GM23338 (cell line): ENCODE measurements around the gene ARHGAP4. TPM values are rescaled to one million over a fixed set of nuclear protein-coding genes. Genes with fewer than 3 reads are reported as not detected.

Source experiments
- ATAC-seq: fragments of 200-7000 bp; cut with Tn5 transposase; 3 replicates; pipeline ENCODE4 v1.9.1; 2020
- DNase-seq: peaks from one replicate; pipeline ENCODE4 v3.0.0-alpha.2; 2015; ENCODE audit warnings: low spot score
- H2AFZ ChIP-seq: fragments of 200-600 bp; sonication (generic); 2 replicates; pipeline ENCODE4 v1.8.0; 2016; ENCODE audit warnings: antibody characterized with exemption, mild to moderate bottlenecking, moderate library complexity
- H3F3A ChIP-seq: fragments of 200-600 bp; sonication (generic); replicated peaks from 2 replicates; pipeline ENCODE4 v1.8.0; 2017; ENCODE audit warnings: antibody characterized with exemption, mixed run types, low read depth
- H3K27ac ChIP-seq: fragments of 200-600 bp; sonication (generic); 2 replicates; pipeline ENCODE4 v1.6.1; 2016; ENCODE audit warnings: low read depth
- H3K27me3 ChIP-seq: fragments of 200-600 bp; sonication (generic); 2 replicates; pipeline ENCODE4 v1.8.0; 2016; ENCODE audit warnings: mild to moderate bottlenecking, mixed run types, moderate library complexity; ENCODE audit not compliant: insufficient read depth
- H3K36me3 ChIP-seq: fragments of 200-600 bp; sonication (generic); 2 replicates; pipeline ENCODE4 v1.8.0; 2016; ENCODE audit warnings: mild to moderate bottlenecking; ENCODE audit not compliant: insufficient read depth
- H3K4me1 ChIP-seq: fragments of 200-600 bp; sonication (generic); 2 replicates; pipeline ENCODE4 v1.8.0; 2016; ENCODE audit warnings: mild to moderate bottlenecking, moderate library complexity; ENCODE audit not compliant: insufficient read depth
- H3K4me2 ChIP-seq: fragments of 200-600 bp; sonication (generic); 2 replicates; pipeline ENCODE4 v1.7.1; 2017; ENCODE audit warnings: mixed run types
- H3K4me3 ChIP-seq: fragments of 200-600 bp; sonication (generic); 2 replicates; pipeline ENCODE4 v1.6.1; 2016; ENCODE audit warnings: mixed run types
- H3K79me2 ChIP-seq: fragments of 200-600 bp; sonication (generic); replicated peaks from 2 replicates; pipeline ENCODE4 v1.8.0; 2017; ENCODE audit warnings: mild to moderate bottlenecking; ENCODE audit not compliant: insufficient read depth
- H3K9me2 ChIP-seq: fragments of 200-600 bp; sonication (generic); 2 replicates; pipeline ENCODE4 v1.8.0; 2017; ENCODE audit not compliant: insufficient read depth
- H4K20me1 ChIP-seq: fragments of 200-600 bp; sonication (generic); replicated peaks from 2 replicates; pipeline ENCODE4 v1.8.0; 2017; ENCODE audit warnings: mild to moderate bottlenecking; ENCODE audit not compliant: insufficient read depth
- H3K27ac Mint-ChIP-seq: 2 replicates; pipeline ENCODE4 v1.8.0; 2020; ENCODE audit warnings: inconsistent platforms, mild to moderate bottlenecking, moderate library complexity, mixed read lengths
- H3K27me3 Mint-ChIP-seq: 3 replicates; pipeline ENCODE4 v1.8.0; 2022; ENCODE audit warnings: low read depth, mild to moderate bottlenecking, moderate library complexity, mixed read lengths, inconsistent platforms; ENCODE audit not compliant: insufficient read depth, poor library complexity
- H3K36me3 Mint-ChIP-seq: 3 replicates; pipeline ENCODE4 v1.8.0; 2021; ENCODE audit warnings: low read depth, mild to moderate bottlenecking, inconsistent platforms, moderate library complexity, mixed read lengths
- H3K4me1 Mint-ChIP-seq: 3 replicates; pipeline ENCODE4 v1.8.0; 2020; ENCODE audit warnings: mild to moderate bottlenecking, inconsistent platforms, mixed read lengths
- H3K4me3 Mint-ChIP-seq: 3 replicates; pipeline ENCODE4 v1.8.0; 2021; ENCODE audit warnings: moderate library complexity, mild to moderate bottlenecking, inconsistent platforms, mixed read lengths
- H3K9me3 Mint-ChIP-seq: 3 replicates; pipeline ENCODE4 v1.8.0; 2020; ENCODE audit warnings: moderate library complexity, mild to moderate bottlenecking, inconsistent platforms, mixed read lengths
- CREB1 ChIP-seq: fragments of 250-450 bp; sonication (Bioruptor Pico); IDR thresholded peaks from 2 replicates; pipeline ENCODE4 v1.5.0; 2020; ENCODE audit warnings: low read depth, mild to moderate bottlenecking, moderate library complexity
- CTCF ChIP-seq, 2 experiments: fragments of 200-600 bp in 1 of 2; sonication (generic) in 1 of 2; conservative IDR thresholded peaks; 2 replicates each; pipeline versions ENCODE4 v1.5.1 to v1.6.1; 2016 to 2017; ENCODE audit warnings: antibody characterized with exemption in 2 of 2, low read depth in 2 of 2, mild to moderate bottlenecking in 2 of 2, moderate library complexity in 1 of 2
- EZH2 ChIP-seq: fragments of 200-600 bp; sonication (generic); IDR thresholded peaks from one replicate; pipeline ENCODE4 v1.8.0; 2017; ENCODE audit warnings: antibody characterized with exemption, mild to moderate bottlenecking, low read depth; ENCODE audit not compliant: unreplicated experiment
- EZH2phosphoT487 ChIP-seq: fragments of 200-600 bp; sonication (generic); IDR thresholded peaks from one replicate; pipeline ENCODE4 v1.8.1; 2018; ENCODE audit warnings: antibody characterized with exemption; ENCODE audit not compliant: unreplicated experiment
- JUNB ChIP-seq: IDR thresholded peaks from one replicate; pipeline ENCODE4 v1.6.1; 2016; ENCODE audit warnings: antibody characterized with exemption; ENCODE audit not compliant: unreplicated experiment
- NANOG ChIP-seq: IDR thresholded peaks from 2 replicates; pipeline ENCODE4 v1.6.1; 2016; ENCODE audit warnings: antibody characterized with exemption, borderline replicate concordance
- REST ChIP-seq: IDR thresholded peaks from one replicate; pipeline ENCODE4 v1.6.1; 2018; ENCODE audit warnings: antibody characterized with exemption; ENCODE audit not compliant: unreplicated experiment
- ZNF114 ChIP-seq: fragments of 250-450 bp; sonication (Bioruptor Pico); IDR thresholded peaks from 2 replicates; pipeline ENCODE4 v1.5.0; 2020; ENCODE audit warnings: mild to moderate bottlenecking, moderate library complexity
- ZNF462 ChIP-seq: fragments of 250-450 bp; sonication (Bioruptor Pico); IDR thresholded peaks from 2 replicates; pipeline ENCODE4 v1.5.0; 2020; ENCODE audit warnings: mild to moderate bottlenecking, moderate library complexity
- polyA plus RNA-seq: library from polyadenylated mRNA; unstranded; fragments of >200 nt; fragmentation: Nextera tagmentation; extraction: Ambion mirVana; gene quantifications from 2 replicates; pipeline ENCODE4 v1.2.1, GENCODE V29; 2016
- total RNA-seq: library from RNA; depleted of rRNA; stranded (reverse); fragments of >200 nt; shearing (Covaris generic); gene quantifications from 2 replicates; pipeline ENCODE4 v1.2.3, GENCODE V29; 2014

ARHGAP4 gene
- total and polyA plus RNA-seq, 2 experiments from 2014 or later = 21.5 to 59.5 TPM

GRCh38 chrX:153929576-153929975, 3.5 kb upstream of the ARHGAP4 start:
- DNase-seq (no peak), ATAC-seq (no peak)
- Mint-ChIP-seq H3K4me3 (no peak overlapping the region), H3K27me3 (peaks cover 9% of the 10 kb centered on the region), H3K36me3 (peaks cover 24% of the 10 kb centered on the region), H3K9me3 (no peaks in the 10 kb centered on the region; the same call in 2 of the 3 replicates), H3K27ac (no peak overlapping the region), H3K4me1 (peaks cover 16% of the 10 kb centered on the region)
- TF ChIP-seq EZH2phosphoT487 (no peak), EZH2 (no peak), CTCF (conservative IDR thresholded peaks at IDR 0.05; ENCODE audit: low read depth in 2 of 2) (no peak), CREB1 (CRISPR knock-in tag) (no peak), JUNB (no peak), REST (no peak), ZNF114 (CRISPR knock-in tag) (no peak), NANOG (no peak), ZNF462 (no peak)
- no peaks in the 10 kb centered on the region; the same call in 1 of the 2 replicates for H4K20me1 ChIP-seq
- no peaks in the 10 kb centered on the region for H3K9me2 ChIP-seq
- H3K27me3 ChIP-seq = no peaks in the 10 kb centered on the region
- H3K36me3 ChIP-seq = no peaks in the 10 kb centered on the region
- H3K4me1 ChIP-seq = peaks cover 10% of the 10 kb centered on the region; the same call in 1 of the 2 replicates
- no peak overlapping the region for H2AFZ ChIP-seq
- H3K27ac ChIP-seq = no peak overlapping the region
- H3K4me2 ChIP-seq = no peak overlapping the region; the same call in 1 of the 2 replicates
- H3K79me2 ChIP-seq = peaks cover 12% of the 10 kb centered on the region
- H3F3A ChIP-seq = 0 out of 2 replicates have a peak, but pooled peaks cover 5% of the 10 kb centered on the region
- H3K4me3 ChIP-seq = no peak overlapping the region
